ENCODE results near the gene PTPRM.

GRCh38 chr18:7978834-7979233 is 411.7 kb downstream of the PTPRM start:
- TF ChIP-seq SP7 (tag by site-specific recombination; IDR thresholded peaks at IDR 0.05): no peak
- no peak for TF ChIP-seq SP2 (tag by site-specific recombination; IDR thresholded peaks at IDR 0.05)
- no peak for TF ChIP-seq REST (tag by site-specific recombination; IDR thresholded peaks at IDR 0.05)

Measured in HEK293 (cell line).